Lung (tissue), 12 donors: ENCODE measurements around the gene CDKN2D. TPM values are rescaled to one million over a fixed set of nuclear protein-coding genes. Genes with fewer than 3 reads are reported as not detected.
"Not testable (repeated sequence)": the region's sequence is repeated elsewhere in the genome, so short reads cannot be mapped to it uniquely, and the experiment has no call there.

Source experiments
- ATAC-seq: fragments of 200-7000 bp; cut with Tn5 transposase; one replicate; pipeline ENCODE4 v1.9.1; 2020; ENCODE audit warnings: moderate number of reproducible peaks; ENCODE audit not compliant: insufficient read depth, low FRiP score
- DNase-seq, 3 donors: peaks; one replicate each; pipeline ENCODE4 v3.0.0-alpha.2; 2013 to 2017
- H3K27ac ChIP-seq, 2 donors: one replicate each; pipeline ENCODE4 v1.5.1; 2013; ENCODE audit warnings: mild to moderate bottlenecking in 2 of 2, moderate library complexity in 2 of 2, control low read depth in 1 of 2, inconsistent platforms in 1 of 2, low read depth in 1 of 2, low read length in 1 of 2
- H3K27me3 ChIP-seq, 3 donors: one replicate each; pipeline ENCODE4 v1.5.1; 2013; ENCODE audit warnings: low read length in 2 of 3; ENCODE audit not compliant: control insufficient read depth in 3 of 3, insufficient read depth in 3 of 3
- H3K36me3 ChIP-seq, 4 donors: one replicate each; pipeline ENCODE4 v1.5.1; 2013; ENCODE audit warnings: low read length in 4 of 4, mild to moderate bottlenecking in 1 of 4, moderate library complexity in 1 of 4; ENCODE audit not compliant: control insufficient read depth in 4 of 4, insufficient read depth in 4 of 4
- H3K4me1 ChIP-seq, 5 donors: one replicate each; pipeline ENCODE4 v1.5.1; 2013; ENCODE audit warnings: low read length in 5 of 5, mild to moderate bottlenecking in 2 of 5, moderate library complexity in 1 of 5; ENCODE audit not compliant: control insufficient read depth in 5 of 5, insufficient read depth in 5 of 5
- H3K4me3 ChIP-seq: one replicate; pipeline ENCODE4 v1.5.1; 2013; ENCODE audit warnings: mild to moderate bottlenecking, control low read depth, moderate library complexity
- H3K9ac ChIP-seq, 2 donors: one replicate each; pipeline ENCODE4 v1.5.1; 2013; ENCODE audit warnings: low read length in 2 of 2, control low read depth in 1 of 2; ENCODE audit not compliant: insufficient read depth in 1 of 2
- H3K9me3 ChIP-seq, 4 donors: one replicate each; pipeline ENCODE4 v1.5.1; 2013; ENCODE audit warnings: low read length in 3 of 4, mild to moderate bottlenecking in 1 of 4, moderate library complexity in 1 of 4; ENCODE audit not compliant: control insufficient read depth in 4 of 4, insufficient read depth in 3 of 4
- WGBS, 2 donors: extraction: QIAGEN DNeasy Blood & Tissue Kit; methylation state at CpG; one replicate each; pipeline ENCODE4 v1.1.7; 2013; 5-methylcytosine and 5-hydroxymethylcytosine counted together
- polyA plus RNA-seq, 2 donors: library from polyadenylated mRNA; stranded (reverse); fragments of 200-250 nt; gene quantifications; one replicate each; pipeline ENCODE4 v1.2.1, GENCODE V29; 2013
- total RNA-seq, 2 donors: library from RNA; depleted of rRNA in 1 of 2; stranded (reverse); fragments of >200 nt in 1 of 2; gene quantifications; one replicate each; pipeline ENCODE4 v1.2.1, GENCODE V29; 2014 to 2021
- TF ChIP-seq, protein P1 (sequence below): IDR thresholded peaks from 2 replicates; pipeline ENCODE4 v1.5.1; 2012; ENCODE audit warnings: mild to moderate bottlenecking; ENCODE audit errors: control extremely low read depth, extremely low read depth
- donor health status: control.
- donor health status: control.
- donor health status: Bipolar disorder and iron deficiency.
- donor health status: healthy.
- donor health status: DM: yes; HTN: yes; CAD: no.

The CDKN2D gene
- total and polyA plus RNA-seq, 4 donors = 12.5 to 74.9 (median 13.9) TPM

DNA sequence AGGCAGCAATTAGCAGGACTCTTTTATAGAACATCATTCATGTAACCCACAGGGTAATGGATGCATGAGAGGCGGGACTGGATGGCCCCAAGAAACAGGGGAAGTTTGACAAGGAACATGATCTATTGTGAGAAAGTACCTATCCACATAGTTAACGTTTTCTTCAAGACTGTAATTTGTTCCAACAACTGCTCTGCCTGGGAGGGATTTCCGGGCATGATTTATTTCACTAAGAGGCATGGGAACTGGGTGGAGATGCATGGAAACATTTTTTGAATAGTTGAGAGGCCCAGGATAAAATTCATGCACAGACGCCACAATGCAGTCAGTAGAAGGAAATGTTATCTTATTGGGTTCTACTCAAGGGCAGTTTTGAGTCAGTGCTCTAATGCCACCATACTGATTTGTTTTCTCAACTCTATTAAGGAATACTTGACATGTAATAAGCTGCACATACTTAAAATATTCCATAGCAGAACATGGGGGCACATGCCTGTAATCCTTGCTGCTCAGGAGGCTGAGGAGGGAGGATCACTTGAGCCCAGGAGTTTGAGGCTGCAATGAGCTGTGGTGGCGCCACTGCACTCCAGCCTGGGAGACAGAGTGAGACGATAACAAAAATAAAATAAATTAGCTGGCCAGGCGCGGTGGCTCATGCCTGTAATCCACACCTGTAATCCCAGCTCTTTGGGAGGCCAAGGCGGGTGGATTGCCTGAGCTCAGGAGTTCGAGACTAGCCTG lies 35.0 kb downstream of the CDKN2D start:
- DNase-seq = no peak
- no peak for ATAC-seq

DNA sequence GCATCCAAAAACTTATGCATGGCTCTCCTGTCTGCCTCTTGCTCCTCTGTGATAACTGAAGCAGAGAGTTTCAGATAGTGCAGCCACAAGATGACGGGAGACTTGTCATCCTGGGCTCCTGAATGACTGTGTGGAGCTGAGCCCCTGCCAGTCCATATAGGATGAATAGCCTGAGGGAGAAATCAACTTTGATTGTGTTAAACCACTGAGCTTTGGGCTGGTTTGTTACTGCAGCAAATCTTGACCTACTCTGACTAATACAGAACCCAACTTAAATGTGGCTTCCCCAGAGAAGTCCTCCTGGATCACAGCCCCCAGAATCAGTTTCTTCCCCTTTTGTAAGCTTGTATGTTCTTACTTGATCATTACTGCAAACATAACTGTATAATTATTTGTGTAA lies 36.3 kb downstream of the CDKN2D start:
- no peak for DNase-seq
- H3K36me3 ChIP-seq = no peaks in the 10 kb centered on the region
- no peak overlapping the region for H3K9ac ChIP-seq
- H3K4me3 ChIP-seq = no peak overlapping the region
- ATAC-seq = no peak
- H3K27ac ChIP-seq = no peak overlapping the region
- 90 to 91% methylated on average over 1 of the region's 1 CpG for WGBS, 2 donors
- H3K27me3 ChIP-seq = peaks cover 0 to 2% (median 2%) of the 10 kb centered on the region in 3 donors
- H3K9me3 ChIP-seq = no peaks in the 10 kb centered on the region
- TF ChIP-seq, protein P1, sequence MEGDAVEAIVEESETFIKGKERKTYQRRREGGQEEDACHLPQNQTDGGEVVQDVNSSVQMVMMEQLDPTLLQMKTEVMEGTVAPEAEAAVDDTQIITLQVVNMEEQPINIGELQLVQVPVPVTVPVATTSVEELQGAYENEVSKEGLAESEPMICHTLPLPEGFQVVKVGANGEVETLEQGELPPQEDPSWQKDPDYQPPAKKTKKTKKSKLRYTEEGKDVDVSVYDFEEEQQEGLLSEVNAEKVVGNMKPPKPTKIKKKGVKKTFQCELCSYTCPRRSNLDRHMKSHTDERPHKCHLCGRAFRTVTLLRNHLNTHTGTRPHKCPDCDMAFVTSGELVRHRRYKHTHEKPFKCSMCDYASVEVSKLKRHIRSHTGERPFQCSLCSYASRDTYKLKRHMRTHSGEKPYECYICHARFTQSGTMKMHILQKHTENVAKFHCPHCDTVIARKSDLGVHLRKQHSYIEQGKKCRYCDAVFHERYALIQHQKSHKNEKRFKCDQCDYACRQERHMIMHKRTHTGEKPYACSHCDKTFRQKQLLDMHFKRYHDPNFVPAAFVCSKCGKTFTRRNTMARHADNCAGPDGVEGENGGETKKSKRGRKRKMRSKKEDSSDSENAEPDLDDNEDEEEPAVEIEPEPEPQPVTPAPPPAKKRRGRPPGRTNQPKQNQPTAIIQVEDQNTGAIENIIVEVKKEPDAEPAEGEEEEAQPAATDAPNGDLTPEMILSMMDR = no peak
- peaks cover 0 to 2% (median 0%) of the 10 kb centered on the region in 5 donors for H3K4me1 ChIP-seq

More for the DNA sequence above, 35.0 kb downstream of the CDKN2D start:
- Histone ChIP-seq H3K36me3 (no peaks in the 10 kb centered on the region), H3K4me3 (no peak overlapping the region), H3K9ac (no peak overlapping the region), H3K27ac (no peak overlapping the region), H3K4me1 (peaks cover 0 to 2% (median 0%) of the 10 kb centered on the region in 5 donors), H3K27me3 (peaks cover 0 to 2% (median 2%) of the 10 kb centered on the region in 3 donors), H3K9me3 (no peaks in the 10 kb centered on the region)
- TF ChIP-seq, protein P1 = no peak
- WGBS, 2 donors = 67 to 73% methylated on average over 10 of the region's 10 CpGs

DNA sequence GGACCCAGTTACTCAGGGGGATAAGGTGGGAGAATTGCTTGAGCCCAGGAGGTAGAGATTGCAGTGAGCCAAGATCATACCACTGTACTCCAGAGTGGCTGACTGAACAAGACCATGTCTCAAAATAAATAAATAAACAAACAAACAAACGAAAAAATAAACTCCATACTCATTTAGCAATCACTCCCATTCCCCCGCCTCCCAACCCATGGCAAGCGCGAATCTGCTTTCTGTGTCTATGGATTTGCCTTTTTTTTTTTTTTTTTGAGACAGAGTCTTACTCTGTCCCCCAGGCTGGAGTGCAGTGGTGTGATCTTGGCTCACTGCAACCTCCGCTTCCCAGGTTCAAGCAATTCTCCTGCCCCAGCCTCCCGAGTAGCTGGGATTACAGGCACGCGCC lies 41.9 kb downstream of the CDKN2D start:
- not testable (repeated sequence) for H3K4me3 ChIP-seq, H3K9me3 ChIP-seq, H3K4me1 ChIP-seq, H3K9ac ChIP-seq, H3K36me3 ChIP-seq, H3K27me3 ChIP-seq, H3K27ac ChIP-seq, ATAC-seq, DNase-seq
- WGBS, 2 donors = 92 to 93% methylated on average over 8 of the region's 8 CpGs

DNA sequence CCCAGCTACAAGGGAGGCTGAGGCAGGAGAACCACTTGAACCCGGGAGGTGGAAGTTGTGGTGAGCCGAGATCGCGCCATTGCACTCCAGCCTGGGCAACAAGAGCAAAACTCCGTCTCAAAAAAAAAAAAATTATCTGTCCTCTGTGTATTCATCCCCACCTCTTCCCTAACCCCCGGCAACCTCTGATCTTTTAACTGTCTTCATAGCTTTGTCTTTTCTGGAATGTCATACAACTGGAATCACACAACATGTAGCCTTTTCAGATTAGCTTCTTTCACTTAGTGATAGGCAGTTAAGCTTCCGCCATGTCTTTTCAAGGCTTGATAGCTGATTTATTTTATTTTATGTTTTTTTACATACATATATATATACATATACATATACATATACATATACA lies 43.1 kb downstream of the CDKN2D start:
- H3K4me3 ChIP-seq = no peak overlapping the region
- ATAC-seq = no peak
- TF ChIP-seq, protein P1 = no peak
- no peaks in the 10 kb centered on the region for H3K9me3 ChIP-seq
- H3K27me3 ChIP-seq = peaks cover 0 to 2% (median 0%) of the 10 kb centered on the region in 3 donors
- 84 to 93% methylated on average over 7 of the region's 7 CpGs for WGBS, 2 donors
- no peaks in the 10 kb centered on the region for H3K36me3 ChIP-seq
- no peak overlapping the region for H3K9ac ChIP-seq
- no peak for DNase-seq
- no peaks in the 10 kb centered on the region for H3K4me1 ChIP-seq
- H3K27ac ChIP-seq = no peak overlapping the region
